ENCODE data around the gene FAM234A.

FAM234A gene

GRCh38 chr16:291539-291938, 56.9 kb downstream of the FAM234A start:
- H3K4me1 ChIP-seq (ENCODE audit: insufficient read depth, low read length, severe bottlenecking) = no peaks in the 10 kb centered on the region
- H3K4me3 ChIP-seq (ENCODE audit: low read depth, low read length, poor library complexity, severe bottlenecking) = no peak overlapping the region
- no peak for TF ChIP-seq EZH2 (IDR thresholded peaks at IDR 0.05; ENCODE audit: borderline replicate concordance, low read length)
- TF ChIP-seq CTCF (IDR thresholded peaks at IDR 0.05; ENCODE audit: low read length) = no peak

GRCh38 chr16:293043-293775, 58.6 kb downstream of the FAM234A start:
- Histone ChIP-seq H3K27ac (ENCODE audit: low read depth, low read length, poor library complexity, severe bottlenecking) (no peak overlapping the region), H4K20me1 (ENCODE audit: insufficient read depth, low read length) (no peaks in the 10 kb centered on the region), H3K4me3 (ENCODE audit: low read depth, low read length, poor library complexity, severe bottlenecking) (no peak overlapping the region), H3F3A (ENCODE audit: insufficient read depth, low read length) (no peaks in the 10 kb centered on the region), H3K9ac (ENCODE audit: low read length) (no peak overlapping the region), H3K4me1 (ENCODE audit: insufficient read depth, low read length, severe bottlenecking) (no peaks in the 10 kb centered on the region), H3K4me2 (ENCODE audit: low read length) (no peak overlapping the region), H3K36me3 (ENCODE audit: insufficient read depth, low read length) (peaks cover 8% of the 10 kb centered on the region; the same call in 1 of the 2 replicates), H3K79me2 (ENCODE audit: insufficient read depth, low read length) (no peaks in the 10 kb centered on the region), H3K9me3 (ENCODE audit: low read length) (no peaks in the 10 kb centered on the region), H3K27me3 (ENCODE audit: insufficient read depth, low read length) (no peaks in the 10 kb centered on the region), H3K9me2 (ENCODE audit: low read depth, low read length) (no peaks in the 10 kb centered on the region), H2AFZ (ENCODE audit: low read length) (no peak overlapping the region)
- TF ChIP-seq CTCF (IDR thresholded peaks at IDR 0.05; ENCODE audit: low read length) (no peak), EZH2 (IDR thresholded peaks at IDR 0.05; ENCODE audit: borderline replicate concordance, low read length) (no peak)

More at GRCh38 chr16:291539-291938, 56.9 kb downstream of the FAM234A start:
- H3K79me2 ChIP-seq (ENCODE audit: insufficient read depth, low read length) = no peaks in the 10 kb centered on the region
- peaks cover 4% of the 10 kb centered on the region; the same call in 1 of the 2 replicates for H3K36me3 ChIP-seq (ENCODE audit: insufficient read depth, low read length)
- no peaks in the 10 kb centered on the region for H3F3A ChIP-seq (ENCODE audit: insufficient read depth, low read length)
- H3K9ac ChIP-seq (ENCODE audit: low read length) = no peak overlapping the region
- H3K27ac ChIP-seq (ENCODE audit: low read depth, low read length, poor library complexity, severe bottlenecking) = no peak overlapping the region
- no peaks in the 10 kb centered on the region for H3K9me3 ChIP-seq (ENCODE audit: low read length)
- no peak overlapping the region for H3K4me2 ChIP-seq (ENCODE audit: low read length)
- H3K9me2 ChIP-seq (ENCODE audit: low read depth, low read length) = no peaks in the 10 kb centered on the region
- no peaks in the 10 kb centered on the region for H3K27me3 ChIP-seq (ENCODE audit: insufficient read depth, low read length)
- H4K20me1 ChIP-seq (ENCODE audit: insufficient read depth, low read length) = no peaks in the 10 kb centered on the region
- no peak overlapping the region for H2AFZ ChIP-seq (ENCODE audit: low read length)

- Histone ChIP-seq H3K4me3 (ENCODE audit: low read depth, low read length, poor library complexity, severe bottlenecking) (no peak overlapping the region), H3K4me2 (ENCODE audit: low read length) (no peak overlapping the region), H3K27me3 (ENCODE audit: insufficient read depth, low read length) (no peaks in the 10 kb centered on the region), H4K20me1 (ENCODE audit: insufficient read depth, low read length) (no peaks in the 10 kb centered on the region), H3K79me2 (ENCODE audit: insufficient read depth, low read length) (no peaks in the 10 kb centered on the region), H2AFZ (ENCODE audit: low read length) (no peak overlapping the region), H3K9ac (ENCODE audit: low read length) (no peak overlapping the region), H3F3A (ENCODE audit: insufficient read depth, low read length) (no peaks in the 10 kb centered on the region), H3K4me1 (ENCODE audit: insufficient read depth, low read length, severe bottlenecking) (no peaks in the 10 kb centered on the region), H3K36me3 (ENCODE audit: insufficient read depth, low read length) (peaks cover 8% of the 10 kb centered on the region), H3K9me3 (ENCODE audit: low read length) (no peaks in the 10 kb centered on the region), H3K27ac (ENCODE audit: low read depth, low read length, poor library complexity, severe bottlenecking) (no peak overlapping the region), H3K9me2 (ENCODE audit: low read depth, low read length) (no peaks in the 10 kb centered on the region)
- TF ChIP-seq EZH2 (IDR thresholded peaks at IDR 0.05; ENCODE audit: borderline replicate concordance, low read length) = no peak
- no peak for TF ChIP-seq CTCF (IDR thresholded peaks at IDR 0.05; ENCODE audit: low read length)
Measured at GRCh38 chr16:296276-296675, 61.7 kb downstream of the FAM234A start.

Measured in OCI-LY1 (cell line).